Calu3 (cell line): ENCODE data around the gene HNRNPH3. TPM values are rescaled to one million over a fixed set of nuclear protein-coding genes. Genes with fewer than 3 reads are reported as not detected.

ENCODE experiments used
- BruUV-seq: library from RNA; stranded (reverse); fragments of 400-500 nt; replicated peaks from 2 replicates; lab custom pipeline; 2021; lab: Mats Ljungman, UMichigan
- CTCF ChIA-PET: fragments of 300-600 bp; sonication (Branson Sonifier 250); formaldehyde crosslinking; loops from one replicate; lab custom pipeline; 2022; ENCODE audit warnings: antibody characterized with exemption; lab: Charles Lee
- DNase-seq: peaks from one replicate; pipeline ENCODE4 v3.0.0; 2022
- H3K27ac Mint-ChIP-seq: one replicate; pipeline ENCODE4 v1.8.0; 2022; ENCODE audit warnings: mixed read lengths; ENCODE audit not compliant: unreplicated experiment
- H3K27me3 Mint-ChIP-seq: one replicate; pipeline ENCODE4 v1.8.0; 2022; ENCODE audit warnings: mixed read lengths; ENCODE audit not compliant: unreplicated experiment
- H3K36me3 Mint-ChIP-seq: one replicate; pipeline ENCODE4 v1.8.0; 2022; ENCODE audit warnings: mild to moderate bottlenecking, moderate library complexity, mixed read lengths; ENCODE audit not compliant: insufficient read depth, unreplicated experiment
- H3K4me1 Mint-ChIP-seq: one replicate; pipeline ENCODE4 v1.8.0; 2022; ENCODE audit warnings: mild to moderate bottlenecking, low read depth, mixed read lengths; ENCODE audit not compliant: unreplicated experiment
- H3K4me3 Mint-ChIP-seq: one replicate; pipeline ENCODE4 v1.8.0; 2022; ENCODE audit warnings: mild to moderate bottlenecking, low read depth, moderate library complexity, mixed read lengths; ENCODE audit not compliant: unreplicated experiment
- H3K9me3 Mint-ChIP-seq: one replicate; pipeline ENCODE4 v1.8.0; 2022; ENCODE audit warnings: low read depth, mixed read lengths; ENCODE audit not compliant: unreplicated experiment
- intact Hi-C: fragments of 100-400 bp; cut with micrococcal nuclease; formaldehyde crosslinking; loops from one replicate; pipeline ENCODE4 v1.10.0; 2022; ENCODE audit not compliant: unreplicated experiment
- total RNA-seq: library from RNA; stranded (reverse); gene quantifications from 2 replicates; pipeline ENCODE4 v1.2.3, GENCODE V29; 2022
- TF ChIP-seq, protein P1 (sequence below): fragments of 200-600 bp; IDR thresholded peaks from one replicate; pipeline ENCODE4 v1.8.0; 2022; ENCODE audit warnings: antibody characterized with exemption; ENCODE audit not compliant: unreplicated experiment

Gene HNRNPH3
- total RNA-seq, 1 experiment from 2014 or later = 184 TPM

GRCh38 chr10:68333058-68333395 lies 1.2 kb downstream of the HNRNPH3 start:
- peak overlapping the region; percentile 88 for H3K27ac Mint-ChIP-seq
- intact Hi-C loops = loop anchor here (10.0 kb wide), 1 partner anchor 448 kb away; the partner anchor contains the start of gene SIRT1
- CTCF ChIA-PET = interaction anchor here (0.5 to 3.1 kb wide), 6 partner anchors 11 to 529 kb away, joined by 3 to 18 read pairs (median 5); no protein-coding TSS in a partner anchor
- TF ChIP-seq, protein P1, sequence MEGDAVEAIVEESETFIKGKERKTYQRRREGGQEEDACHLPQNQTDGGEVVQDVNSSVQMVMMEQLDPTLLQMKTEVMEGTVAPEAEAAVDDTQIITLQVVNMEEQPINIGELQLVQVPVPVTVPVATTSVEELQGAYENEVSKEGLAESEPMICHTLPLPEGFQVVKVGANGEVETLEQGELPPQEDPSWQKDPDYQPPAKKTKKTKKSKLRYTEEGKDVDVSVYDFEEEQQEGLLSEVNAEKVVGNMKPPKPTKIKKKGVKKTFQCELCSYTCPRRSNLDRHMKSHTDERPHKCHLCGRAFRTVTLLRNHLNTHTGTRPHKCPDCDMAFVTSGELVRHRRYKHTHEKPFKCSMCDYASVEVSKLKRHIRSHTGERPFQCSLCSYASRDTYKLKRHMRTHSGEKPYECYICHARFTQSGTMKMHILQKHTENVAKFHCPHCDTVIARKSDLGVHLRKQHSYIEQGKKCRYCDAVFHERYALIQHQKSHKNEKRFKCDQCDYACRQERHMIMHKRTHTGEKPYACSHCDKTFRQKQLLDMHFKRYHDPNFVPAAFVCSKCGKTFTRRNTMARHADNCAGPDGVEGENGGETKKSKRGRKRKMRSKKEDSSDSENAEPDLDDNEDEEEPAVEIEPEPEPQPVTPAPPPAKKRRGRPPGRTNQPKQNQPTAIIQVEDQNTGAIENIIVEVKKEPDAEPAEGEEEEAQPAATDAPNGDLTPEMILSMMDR = no peak
- no peaks in the 10 kb centered on the region for H3K27me3 Mint-ChIP-seq
- H3K36me3 Mint-ChIP-seq = peaks cover 84% of the 10 kb centered on the region
- H3K4me3 Mint-ChIP-seq = peak overlapping the region; percentile 98
- no peak for DNase-seq
- BruUV-seq = no TSS peak
- H3K4me1 Mint-ChIP-seq = peaks cover 68% of the 10 kb centered on the region
- H3K9me3 Mint-ChIP-seq = no peaks in the 10 kb centered on the region

DNA sequence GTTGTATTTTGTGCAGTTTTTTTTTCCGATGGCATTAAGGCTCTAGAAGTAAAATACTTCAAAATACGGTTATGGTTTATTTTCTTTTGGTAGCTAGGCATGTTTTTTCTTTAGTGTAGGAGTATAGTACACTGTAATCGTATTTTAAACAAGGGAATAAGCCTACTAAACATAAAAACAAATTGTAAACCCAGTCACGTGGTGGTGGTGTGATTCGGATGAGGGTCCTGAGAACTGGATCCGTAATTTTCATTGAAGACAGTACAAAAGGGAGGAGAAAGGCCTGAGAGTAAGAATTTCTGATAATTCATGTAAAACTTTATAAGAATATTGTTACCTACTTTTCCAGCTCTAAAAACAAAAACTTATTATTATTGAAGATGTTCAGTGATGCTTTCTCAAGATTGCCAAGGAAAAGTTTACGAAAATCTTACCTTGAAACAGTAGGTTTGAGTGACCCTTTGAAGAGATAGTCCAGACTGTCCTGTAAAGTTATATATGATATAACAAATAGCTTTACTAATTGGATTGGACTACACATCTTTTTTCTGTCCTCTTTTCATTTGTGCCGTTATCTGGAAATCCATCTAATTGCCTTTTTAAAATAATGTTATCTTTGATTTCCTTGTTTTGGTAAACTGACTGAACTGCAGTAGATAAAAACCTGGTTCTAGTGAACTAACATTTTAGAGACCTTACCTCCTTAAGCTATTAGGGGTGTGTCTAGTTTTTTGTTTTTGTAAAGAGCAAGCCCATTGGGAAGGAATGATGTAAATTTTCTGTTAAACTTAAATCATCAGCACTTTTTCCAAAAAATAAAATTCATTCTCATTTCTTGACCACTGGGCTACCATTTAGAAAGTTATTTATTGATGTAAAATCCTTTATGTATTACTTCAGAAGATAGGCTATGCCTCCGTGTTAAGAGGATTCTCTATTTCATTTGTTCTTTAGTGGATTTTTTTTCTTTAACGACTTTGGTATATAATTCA lies 1.9 kb downstream of the HNRNPH3 start:
- peak overlapping the region; percentile 88 for H3K27ac Mint-ChIP-seq
- TF ChIP-seq, protein P1 = no peak
- intact Hi-C loops = loop anchor here (2.0 to 10.0 kb wide), 2 partner anchors 15 to 449 kb away; partner anchors contain the start of gene SIRT1
- peak overlapping the region; percentile 98 for H3K4me3 Mint-ChIP-seq
- peaks cover 68% of the 10 kb centered on the region for H3K4me1 Mint-ChIP-seq
- DNase-seq = no peak
- H3K36me3 Mint-ChIP-seq = peaks cover 85% of the 10 kb centered on the region
- H3K27me3 Mint-ChIP-seq = no peaks in the 10 kb centered on the region
- BruUV-seq = TSS peak; percentile 25
- CTCF ChIA-PET = interaction anchor here (0.5 to 3.1 kb wide), 5 partner anchors 11 to 479 kb away, joined by 3 to 18 read pairs (median 5); no protein-coding TSS in a partner anchor
- no peaks in the 10 kb centered on the region for H3K9me3 Mint-ChIP-seq

DNA sequence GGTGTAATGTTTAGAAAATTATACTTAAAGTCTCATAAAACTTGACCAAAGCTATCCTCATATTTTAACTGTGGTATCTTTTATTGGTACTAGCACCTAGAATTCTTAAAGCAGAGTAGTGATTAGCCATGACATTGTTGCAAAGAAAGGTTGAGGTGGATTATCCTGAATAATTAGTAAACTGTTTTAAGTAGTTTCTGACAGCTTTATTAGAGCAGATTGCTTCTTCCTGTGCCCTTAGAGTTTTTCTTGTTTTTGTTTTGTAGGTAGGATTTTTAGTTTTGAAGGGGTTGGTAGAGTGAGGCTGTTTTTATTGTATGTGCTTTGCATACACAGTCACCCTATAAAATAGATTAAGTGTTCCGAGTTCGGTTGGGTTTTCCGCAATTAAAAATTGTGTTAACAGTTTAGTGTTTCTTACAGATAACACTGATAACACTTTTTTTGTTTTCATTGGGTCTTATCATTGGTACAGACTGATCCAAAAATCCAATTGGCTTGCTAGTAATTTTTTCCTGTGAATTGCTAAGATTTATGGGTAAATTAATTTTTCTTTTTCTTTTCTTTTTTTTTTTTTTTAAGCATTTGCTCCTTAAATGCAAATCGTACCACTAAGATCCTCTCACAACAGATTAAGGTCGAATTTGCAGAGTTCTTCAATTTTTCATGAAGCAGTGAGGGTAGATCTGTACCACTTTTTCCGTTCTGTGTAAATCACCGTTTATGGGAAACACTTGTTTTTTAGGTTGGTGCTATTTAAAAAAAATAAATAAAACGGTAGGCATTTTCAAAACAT lies 3.0 kb downstream of the HNRNPH3 start:
- Mint-ChIP-seq H3K36me3 (peaks cover 97% of the 10 kb centered on the region), H3K27me3 (no peaks in the 10 kb centered on the region), H3K27ac (peak overlapping the region; percentile 88), H3K4me3 (peak overlapping the region; percentile 98), H3K9me3 (no peaks in the 10 kb centered on the region), H3K4me1 (peaks cover 59% of the 10 kb centered on the region)
- DNase-seq = no peak
- no TSS peak for BruUV-seq
- CTCF ChIA-PET = interaction anchor here (0.6 to 1.0 kb wide), 2 partner anchors 23 to 67 kb away, joined by 3 read pairs; no protein-coding TSS in a partner anchor
- intact Hi-C loops = loop anchor here (2.0 to 10.0 kb wide), 2 partner anchors 14 to 450 kb away; partner anchors contain the start of gene SIRT1
- TF ChIP-seq, protein P1 = no peak
